Urinary bladder (tissue), 4 donors: Measurements from ENCODE around the gene GORASP1. TPM values are rescaled to one million over a fixed set of nuclear protein-coding genes. Genes with fewer than 3 reads are reported as not detected.

Experiments used
- DNase-seq: peaks from one replicate; pipeline ENCODE4 v3.0.0-alpha.2; 2015; ENCODE audit errors: extremely low spot score
- H3K27ac ChIP-seq: one replicate; pipeline ENCODE4 v1.5.1; 2013; ENCODE audit warnings: low read depth, mild to moderate bottlenecking, moderate library complexity
- H3K36me3 ChIP-seq: one replicate; pipeline ENCODE4 v1.6.1; 2013; ENCODE audit warnings: mild to moderate bottlenecking, moderate library complexity; ENCODE audit not compliant: insufficient read depth
- H3K4me1 ChIP-seq: one replicate; pipeline ENCODE4 v1.6.1; 2013; ENCODE audit warnings: mild to moderate bottlenecking, moderate library complexity; ENCODE audit not compliant: insufficient read depth
- H3K4me3 ChIP-seq: one replicate; pipeline ENCODE4 v1.5.1; 2013; ENCODE audit warnings: low read depth, low read length
- WGBS: extraction: QIAGEN DNeasy Blood & Tissue Kit; methylation state at CpG from one replicate; pipeline ENCODE4 v1.1.7; 2013; 5-methylcytosine and 5-hydroxymethylcytosine counted together
- polyA plus RNA-seq: library from polyadenylated mRNA; stranded (reverse); fragments of 200-250 nt; gene quantifications from one replicate; pipeline ENCODE4 v1.2.3, GENCODE V29; 2013
- total RNA-seq: library from RNA; depleted of rRNA; stranded (reverse); fragments of >200 nt; gene quantifications from one replicate; pipeline ENCODE4 v1.2.3, GENCODE V29; 2014
- donor health status: healthy with polysubstance abuse.
- donor health status: healthy.

GORASP1 gene
- total and polyA plus RNA-seq, 2 donors, result 28.2 to 61.6 TPM

GRCh38 chr3:39125841-39126500 lies 18.5 kb upstream of the GORASP1 start:
- peak; percentile 70 for DNase-seq

GRCh38 chr3:39124876-39125840 lies 17.7 kb upstream of the GORASP1 start:
- no peak overlapping the region for H3K4me3 ChIP-seq
- H3K36me3 ChIP-seq, result no peaks in the 10 kb centered on the region
- 65% methylated on average over 5 of the region's 5 CpGs for WGBS
- peak overlapping the region; percentile 18 for H3K27ac ChIP-seq
- DNase-seq, result no peak
- no peaks in the 10 kb centered on the region for H3K4me1 ChIP-seq

More at GRCh38 chr3:39125841-39126500, 18.5 kb upstream of the GORASP1 start:
- 59% methylated on average over 12 of the region's 12 CpGs for WGBS
- H3K4me1 ChIP-seq, result no peaks in the 10 kb centered on the region
- no peak overlapping the region for H3K4me3 ChIP-seq
- H3K27ac ChIP-seq, result peak overlapping the region; percentile 18
- no peaks in the 10 kb centered on the region for H3K36me3 ChIP-seq

- no peak overlapping the region for H3K27ac ChIP-seq
- DNase-seq, result no peak
- no peaks in the 10 kb centered on the region for H3K36me3 ChIP-seq
- no peaks in the 10 kb centered on the region for H3K4me1 ChIP-seq
- no peak overlapping the region for H3K4me3 ChIP-seq
- 88% methylated on average over 1 of the region's 1 CpG for WGBS
Observed at GRCh38 chr3:39122813-39123212, 15.4 kb upstream of the GORASP1 start.

- DNase-seq, result no peak
- H3K27ac ChIP-seq, result no peak overlapping the region
- H3K4me1 ChIP-seq, result no peaks in the 10 kb centered on the region
- WGBS, result 89% methylated on average over 2 of the region's 2 CpGs
- no peaks in the 10 kb centered on the region for H3K36me3 ChIP-seq
- H3K4me3 ChIP-seq, result no peak overlapping the region
Observed at GRCh38 chr3:39121621-39122020, 14.2 kb upstream of the GORASP1 start.

GRCh38 chr3:39118931-39119660 lies 11.7 kb upstream of the GORASP1 start:
- H3K4me3 ChIP-seq, result no peak overlapping the region
- DNase-seq, result no peak
- no peaks in the 10 kb centered on the region for H3K36me3 ChIP-seq
- H3K4me1 ChIP-seq, result no peaks in the 10 kb centered on the region
- H3K27ac ChIP-seq, result no peak overlapping the region
- 74% methylated on average over 5 of the region's 5 CpGs for WGBS

- H3K27ac ChIP-seq, result no peak overlapping the region
- H3K4me3 ChIP-seq, result no peak overlapping the region
- no peaks in the 10 kb centered on the region for H3K36me3 ChIP-seq
- no peak for DNase-seq
- no peaks in the 10 kb centered on the region for H3K4me1 ChIP-seq
- WGBS, result 83% methylated on average over 3 of the region's 3 CpGs
Observed at GRCh38 chr3:39118079-39118478, 10.7 kb upstream of the GORASP1 start.

- H3K36me3 ChIP-seq, result no peaks in the 10 kb centered on the region
- no peak overlapping the region for H3K4me3 ChIP-seq
- DNase-seq, result no peak
- no peak overlapping the region for H3K27ac ChIP-seq
- WGBS, result 95% methylated on average over 3 of the region's 3 CpGs
- no peaks in the 10 kb centered on the region for H3K4me1 ChIP-seq
Observed at GRCh38 chr3:39115870-39116269, 8.4 kb upstream of the GORASP1 start.

GRCh38 chr3:39114456-39114855 lies 7.0 kb upstream of the GORASP1 start:
- no peak overlapping the region for H3K4me3 ChIP-seq
- DNase-seq, result no peak
- H3K27ac ChIP-seq, result no peak overlapping the region
- H3K36me3 ChIP-seq, result no peaks in the 10 kb centered on the region
- no peaks in the 10 kb centered on the region for H3K4me1 ChIP-seq
- 77% methylated on average over 5 of the region's 5 CpGs for WGBS

- no peaks in the 10 kb centered on the region for H3K4me1 ChIP-seq
- DNase-seq, result no peak
- H3K36me3 ChIP-seq, result no peaks in the 10 kb centered on the region
- WGBS, result 93% methylated on average over 3 of the region's 3 CpGs
- H3K27ac ChIP-seq, result no peak overlapping the region
- no peak overlapping the region for H3K4me3 ChIP-seq
Observed at GRCh38 chr3:39113291-39113690, 5.9 kb upstream of the GORASP1 start.

- no peak overlapping the region for H3K4me3 ChIP-seq
- DNase-seq, result no peak
- H3K27ac ChIP-seq, result no peak overlapping the region
- no peaks in the 10 kb centered on the region for H3K36me3 ChIP-seq
- H3K4me1 ChIP-seq, result no peaks in the 10 kb centered on the region
- WGBS, result 86% methylated on average over 2 of the region's 2 CpGs
Observed at GRCh38 chr3:39112535-39112934, 5.1 kb upstream of the GORASP1 start.

- H3K27ac ChIP-seq, result no peak overlapping the region
- DNase-seq, result no peak
- WGBS, result 87% methylated on average over 3 of the region's 3 CpGs
Observed at GRCh38 chr3:39112113-39112512, 4.7 kb upstream of the GORASP1 start.

GRCh38 chr3:39110041-39110639 lies 2.7 kb upstream of the GORASP1 start:
- Histone ChIP-seq H3K4me1 (no peaks in the 10 kb centered on the region), H3K27ac (no peak overlapping the region), H3K4me3 (no peak overlapping the region), H3K36me3 (no peaks in the 10 kb centered on the region)
- 72% methylated on average over 2 of the region's 2 CpGs for WGBS
- no peak for DNase-seq

More at GRCh38 chr3:39112113-39112512, 4.7 kb upstream of the GORASP1 start:
- H3K36me3 ChIP-seq, result no peaks in the 10 kb centered on the region
- no peak overlapping the region for H3K4me3 ChIP-seq
- no peaks in the 10 kb centered on the region for H3K4me1 ChIP-seq

- no peaks in the 10 kb centered on the region for H3K36me3 ChIP-seq
- 85% methylated on average over 5 of the region's 5 CpGs for WGBS
- peaks cover under 1% of the 10 kb centered on the region for H3K4me1 ChIP-seq
- H3K27ac ChIP-seq, result no peak overlapping the region
- no peak overlapping the region for H3K4me3 ChIP-seq
- no peak for DNase-seq
Observed at GRCh38 chr3:39109086-39109485, 1.7 kb upstream of the GORASP1 start.
